Measurements from ENCODE around the gene CCDC32.

The CCDC32 gene

DNA sequence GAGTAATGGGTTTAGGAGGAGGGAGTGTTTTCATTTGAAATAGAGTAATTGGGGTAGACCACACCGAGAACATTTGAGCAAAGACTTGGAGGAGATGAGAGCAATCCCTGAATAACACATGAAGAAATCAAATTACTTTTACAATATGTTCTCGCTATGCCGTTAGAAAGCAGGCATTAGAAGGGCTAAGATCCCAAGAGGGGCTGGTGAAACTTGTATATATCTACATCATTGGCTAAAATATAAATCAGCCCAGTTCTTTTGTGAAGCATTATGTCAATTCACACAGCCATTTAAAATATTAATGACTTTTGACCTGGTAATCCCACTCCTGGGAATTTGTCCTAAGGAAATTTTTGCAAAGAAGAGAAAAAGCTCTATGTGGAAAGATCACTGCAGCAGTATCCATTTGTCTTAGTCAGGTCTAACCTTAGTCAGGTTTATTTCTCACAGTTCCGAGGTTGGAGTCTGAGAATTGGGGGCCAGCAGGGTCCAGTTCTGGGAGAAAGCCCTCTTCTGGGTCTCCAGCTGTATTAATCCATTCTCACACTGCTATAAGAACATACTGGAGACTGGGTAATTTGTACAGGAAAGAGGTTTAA is 31.0 kb downstream of the CCDC32 start:
- Histone ChIP-seq H3K9ac (ENCODE audit: low read depth, low read length, poor library complexity, severe bottlenecking) (no peak overlapping the region), H3K27me3 (ENCODE audit: insufficient read depth, low read length, poor library complexity, severe bottlenecking) (no peaks in the 10 kb centered on the region), H3K79me2 (ENCODE audit: insufficient read depth, low read length) (no peaks in the 10 kb centered on the region), H4K20me1 (ENCODE audit: insufficient read depth, low read length, poor library complexity, severe bottlenecking) (no peaks in the 10 kb centered on the region), H3K9me3 (ENCODE audit: insufficient read depth, low read depth, low read length) (no peaks in the 10 kb centered on the region), H3K4me1 (ENCODE audit: insufficient read depth, low read length, poor library complexity, severe bottlenecking) (no peaks in the 10 kb centered on the region), H2AFZ (ENCODE audit: low read length) (no peak overlapping the region), H3F3A (ENCODE audit: low read depth) (no peaks in the 10 kb centered on the region), H3K4me2 (ENCODE audit: low read depth, low read length, poor library complexity, severe bottlenecking) (no peak overlapping the region), H3K36me3 (ENCODE audit: insufficient read depth, low read length) (no peaks in the 10 kb centered on the region), H3K9me2 (replicated peaks; ENCODE audit: low read depth, low read length) (no peaks in the 10 kb centered on the region), H3K4me3 (ENCODE audit: low read length, poor library complexity, severe bottlenecking) (no peak overlapping the region)
- no peak for TF ChIP-seq EZH2phosphoT487 (IDR thresholded peaks at IDR 0.05; ENCODE audit: borderline replicate concordance)
- TF ChIP-seq, protein P1, sequence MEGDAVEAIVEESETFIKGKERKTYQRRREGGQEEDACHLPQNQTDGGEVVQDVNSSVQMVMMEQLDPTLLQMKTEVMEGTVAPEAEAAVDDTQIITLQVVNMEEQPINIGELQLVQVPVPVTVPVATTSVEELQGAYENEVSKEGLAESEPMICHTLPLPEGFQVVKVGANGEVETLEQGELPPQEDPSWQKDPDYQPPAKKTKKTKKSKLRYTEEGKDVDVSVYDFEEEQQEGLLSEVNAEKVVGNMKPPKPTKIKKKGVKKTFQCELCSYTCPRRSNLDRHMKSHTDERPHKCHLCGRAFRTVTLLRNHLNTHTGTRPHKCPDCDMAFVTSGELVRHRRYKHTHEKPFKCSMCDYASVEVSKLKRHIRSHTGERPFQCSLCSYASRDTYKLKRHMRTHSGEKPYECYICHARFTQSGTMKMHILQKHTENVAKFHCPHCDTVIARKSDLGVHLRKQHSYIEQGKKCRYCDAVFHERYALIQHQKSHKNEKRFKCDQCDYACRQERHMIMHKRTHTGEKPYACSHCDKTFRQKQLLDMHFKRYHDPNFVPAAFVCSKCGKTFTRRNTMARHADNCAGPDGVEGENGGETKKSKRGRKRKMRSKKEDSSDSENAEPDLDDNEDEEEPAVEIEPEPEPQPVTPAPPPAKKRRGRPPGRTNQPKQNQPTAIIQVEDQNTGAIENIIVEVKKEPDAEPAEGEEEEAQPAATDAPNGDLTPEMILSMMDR (conservative IDR thresholded peaks at IDR 0.05; ENCODE audit: low read length), result no peak

DNA sequence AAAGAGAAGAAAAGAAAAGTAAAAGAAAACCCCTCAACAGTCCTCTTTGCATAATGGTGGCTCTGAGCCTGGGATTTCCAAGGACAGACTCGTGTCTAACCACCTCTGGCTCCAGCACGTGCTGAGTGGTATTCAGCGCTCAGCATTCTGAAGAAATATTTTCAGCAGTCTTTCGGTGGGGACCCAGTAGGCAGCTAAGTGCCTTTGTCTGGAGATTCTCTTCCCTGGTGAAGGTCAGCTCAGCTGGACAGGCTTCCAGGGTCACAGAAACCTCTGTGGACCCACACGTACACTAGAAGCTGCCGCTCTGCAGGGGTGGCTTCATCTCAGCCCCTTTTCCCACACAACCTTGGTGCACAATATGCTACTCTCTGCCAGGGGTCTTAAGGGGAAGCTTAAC is 36.0 kb downstream of the CCDC32 start:
- no peak overlapping the region for H3K9ac ChIP-seq (ENCODE audit: low read depth, low read length, poor library complexity, severe bottlenecking)
- no peak overlapping the region for H3K4me2 ChIP-seq (ENCODE audit: low read depth, low read length, poor library complexity, severe bottlenecking)
- no peak overlapping the region for H2AFZ ChIP-seq (ENCODE audit: low read length)
- H3K4me1 ChIP-seq (ENCODE audit: insufficient read depth, low read length, poor library complexity, severe bottlenecking), result no peaks in the 10 kb centered on the region
- no peaks in the 10 kb centered on the region for H3F3A ChIP-seq (ENCODE audit: low read depth)
- TF ChIP-seq, protein P1 (conservative IDR thresholded peaks at IDR 0.05; ENCODE audit: low read length), result no peak
- TF ChIP-seq EZH2phosphoT487 (IDR thresholded peaks at IDR 0.05; ENCODE audit: borderline replicate concordance), result no peak
- no peaks in the 10 kb centered on the region for H3K27me3 ChIP-seq (ENCODE audit: insufficient read depth, low read length, poor library complexity, severe bottlenecking)
- no peaks in the 10 kb centered on the region for H3K36me3 ChIP-seq (ENCODE audit: insufficient read depth, low read length)
- no peaks in the 10 kb centered on the region for H4K20me1 ChIP-seq (ENCODE audit: insufficient read depth, low read length, poor library complexity, severe bottlenecking)
- no peaks in the 10 kb centered on the region for H3K9me2 ChIP-seq (replicated peaks; ENCODE audit: low read depth, low read length)
- no peak overlapping the region for H3K4me3 ChIP-seq (ENCODE audit: low read length, poor library complexity, severe bottlenecking)
- no peaks in the 10 kb centered on the region for H3K9me3 ChIP-seq (ENCODE audit: insufficient read depth, low read depth, low read length)
- no peaks in the 10 kb centered on the region for H3K79me2 ChIP-seq (ENCODE audit: insufficient read depth, low read length)

DNA sequence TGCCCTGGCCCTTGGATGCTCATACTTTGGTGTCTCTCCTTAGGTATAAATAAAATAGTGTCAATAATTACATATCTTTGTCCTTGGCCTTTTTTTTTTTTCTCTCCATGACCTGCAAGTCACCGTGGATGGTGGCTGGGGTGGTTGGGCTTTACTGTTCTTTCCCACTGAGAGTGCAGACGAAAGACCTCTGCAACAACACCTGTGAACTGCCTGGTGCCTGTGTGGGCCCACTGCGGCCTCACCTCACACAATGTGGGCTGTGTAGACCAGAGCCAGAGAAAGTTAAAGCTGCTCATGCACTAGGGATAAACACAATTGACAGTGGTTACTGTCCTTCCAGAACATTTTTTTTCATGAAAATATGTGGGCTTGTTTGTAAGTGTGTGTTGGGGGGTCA is 39.0 kb downstream of the CCDC32 start:
- no peak overlapping the region for H3K4me2 ChIP-seq (ENCODE audit: low read depth, low read length, poor library complexity, severe bottlenecking)
- no peaks in the 10 kb centered on the region for H3K79me2 ChIP-seq (ENCODE audit: insufficient read depth, low read length)
- no peak overlapping the region for H3K4me3 ChIP-seq (ENCODE audit: low read length, poor library complexity, severe bottlenecking)
- no peaks in the 10 kb centered on the region for H3K4me1 ChIP-seq (ENCODE audit: insufficient read depth, low read length, poor library complexity, severe bottlenecking)
- no peak overlapping the region for H2AFZ ChIP-seq (ENCODE audit: low read length)
- no peaks in the 10 kb centered on the region for H3K36me3 ChIP-seq (ENCODE audit: insufficient read depth, low read length)
- H3K9me2 ChIP-seq (replicated peaks; ENCODE audit: low read depth, low read length), result no peaks in the 10 kb centered on the region
- H4K20me1 ChIP-seq (ENCODE audit: insufficient read depth, low read length, poor library complexity, severe bottlenecking), result no peaks in the 10 kb centered on the region
- H3K9ac ChIP-seq (ENCODE audit: low read depth, low read length, poor library complexity, severe bottlenecking), result no peak overlapping the region
- H3F3A ChIP-seq (ENCODE audit: low read depth), result no peaks in the 10 kb centered on the region
- no peaks in the 10 kb centered on the region for H3K9me3 ChIP-seq (ENCODE audit: insufficient read depth, low read depth, low read length)
- TF ChIP-seq EZH2phosphoT487 (IDR thresholded peaks at IDR 0.05; ENCODE audit: borderline replicate concordance), result no peak
- TF ChIP-seq, protein P1 (conservative IDR thresholded peaks at IDR 0.05; ENCODE audit: low read length), result no peak
- no peaks in the 10 kb centered on the region for H3K27me3 ChIP-seq (ENCODE audit: insufficient read depth, low read length, poor library complexity, severe bottlenecking)
